ENCODE results near the gene ADAD1. TPM values are rescaled to one million over a fixed set of nuclear protein-coding genes. Genes with fewer than 3 reads are reported as not detected.

ADAD1 gene
- total RNA-seq, 1 experiment from 2014 or later = not detected

Other genes with a start within 250 kb of the ADAD1 start
- 39.0 and 46.9 TPM in 2 replicates for gene BLTP1, start 226.7 kb upstream of the ADAD1 start, total RNA-seq (2014; rRNA removed; shearing (Covaris generic))
- not detected in 2 replicates for gene IL2, start 77.7 kb downstream of the ADAD1 start, total RNA-seq (2014; rRNA removed; shearing (Covaris generic))
- not detected in 2 replicates for gene IL21, start 242.1 kb downstream of the ADAD1 start, total RNA-seq (2014; rRNA removed; shearing (Covaris generic))

Measured in SJCRH30 (cell line).